T-helper 1 cell treated with Interleukin-12 subunit alpha and Interleukin-12 subunit beta and Interleukin-4 antibody, amounts not matched to agents 30 ng/mL and 1 ng/mL, for 36 hours (primary cell): ENCODE results near the gene SMAD1. TPM values are rescaled to one million over a fixed set of nuclear protein-coding genes. Genes with fewer than 3 reads are reported as not detected.
"Not testable (repeated sequence)": the region's sequence is repeated elsewhere in the genome, so short reads cannot be mapped to it uniquely, and the experiment has no call there.

Experiments
- intact Hi-C: fragments of 100-400 bp; cut with micrococcal nuclease; formaldehyde crosslinking; loops from one replicate; pipeline ENCODE4 v1.15.1; 2024
- total RNA-seq: library from RNA; stranded (reverse); gene quantifications from 2 replicates; pipeline ENCODE4 v1.2.3, GENCODE V29; 2022

Gene SMAD1
- total RNA-seq, 1 donor from 2014 or later, result 1.7 TPM

- intact Hi-C loops, result no loop called here
Measured at GRCh38 chr4:145554691-145555090, 73.0 kb downstream of the SMAD1 start.

GRCh38 chr4:145557720-145558119 lies 76.1 kb downstream of the SMAD1 start:
- intact Hi-C loops, result loop anchor here (1.0 to 2.0 kb wide), 7 partner anchors 51 to 1383 kb away; partner anchors contain the start of genes MMAA and OTUD4

GRCh38 chr4:145563293-145563985 lies 81.8 kb downstream of the SMAD1 start:
- intact Hi-C loops, result no loop called here

GRCh38 chr4:145564540-145564939 lies 82.9 kb downstream of the SMAD1 start:
- intact Hi-C loops, result no loop called here

GRCh38 chr4:145565328-145565727 lies 83.7 kb downstream of the SMAD1 start:
- intact Hi-C loops, result no loop called here

- intact Hi-C loops, result no loop called here
Measured at GRCh38 chr4:145566086-145566708, 84.5 kb downstream of the SMAD1 start.

GRCh38 chr4:145566768-145567167 lies 85.1 kb downstream of the SMAD1 start:
- intact Hi-C loops, result no loop called here

GRCh38 chr4:145567516-145567915 lies 85.9 kb downstream of the SMAD1 start:
- intact Hi-C loops, result no loop called here

- intact Hi-C loops, result not testable (repeated sequence)
Measured at GRCh38 chr4:145574546-145574945, 92.9 kb downstream of the SMAD1 start.

- intact Hi-C loops, result no loop called here
Measured at GRCh38 chr4:145580906-145581305, 99.3 kb downstream of the SMAD1 start.

- intact Hi-C loops, result no loop called here
Measured at GRCh38 chr4:145583191-145584055, 101.8 kb downstream of the SMAD1 start.

GRCh38 chr4:145587088-145587754 lies 105.6 kb downstream of the SMAD1 start:
- intact Hi-C loops, result no loop called here

- intact Hi-C loops, result not testable (repeated sequence)
Measured at GRCh38 chr4:145589381-145589780, 107.7 kb downstream of the SMAD1 start.

GRCh38 chr4:145589916-145590702 lies 108.5 kb downstream of the SMAD1 start:
- intact Hi-C loops, result no loop called here

GRCh38 chr4:145602129-145602760 lies 120.6 kb downstream of the SMAD1 start:
- intact Hi-C loops, result no loop called here

- intact Hi-C loops, result no loop called here
Measured at GRCh38 chr4:145605941-145606340, 124.3 kb downstream of the SMAD1 start.
